GM21447 (cell line): ENCODE results near the gene SUSD6.
"Not testable (repeated sequence)": the region's sequence is repeated elsewhere in the genome, so short reads cannot be mapped to it uniquely, and the experiment has no call there.

Experiments
- ATAC-seq: cut with Tn5 transposase; IDR thresholded peaks from one replicate; pipeline ENCODE4 v1.9.1; 2021; ENCODE audit not compliant: unreplicated experiment

Gene SUSD6

GRCh38 chr14:69711065-69711464 lies 99.7 kb downstream of the SUSD6 start:
- no peak for ATAC-seq

GRCh38 chr14:69711477-69711876 lies 100.1 kb downstream of the SUSD6 start:
- no peak for ATAC-seq

GRCh38 chr14:69711881-69712560 lies 100.6 kb downstream of the SUSD6 start:
- no peak for ATAC-seq

GRCh38 chr14:69712599-69713088 lies 101.2 kb downstream of the SUSD6 start:
- no peak for ATAC-seq

GRCh38 chr14:69713209-69713781 lies 101.9 kb downstream of the SUSD6 start:
- no peak for ATAC-seq

- no peak for ATAC-seq
Observed at GRCh38 chr14:69713993-69714679, 102.7 kb downstream of the SUSD6 start.

- ATAC-seq: no peak
Observed at GRCh38 chr14:69715725-69716477, 104.5 kb downstream of the SUSD6 start.

- ATAC-seq: no peak
Observed at GRCh38 chr14:69716478-69717187, 105.2 kb downstream of the SUSD6 start.

GRCh38 chr14:69718614-69719013 lies 107.2 kb downstream of the SUSD6 start:
- not testable (repeated sequence) for ATAC-seq

GRCh38 chr14:69719501-69719951 lies 108.1 kb downstream of the SUSD6 start:
- ATAC-seq: no peak

GRCh38 chr14:69720912-69721311 lies 109.5 kb downstream of the SUSD6 start:
- no peak for ATAC-seq

- peak; percentile 73 for ATAC-seq
Observed at GRCh38 chr14:69726761-69727511, 115.5 kb downstream of the SUSD6 start.

GRCh38 chr14:69727860-69728259 lies 116.5 kb downstream of the SUSD6 start:
- no peak for ATAC-seq

GRCh38 chr14:69731919-69732598 lies 120.7 kb downstream of the SUSD6 start:
- not testable (repeated sequence) for ATAC-seq

- ATAC-seq: not testable (repeated sequence)
Observed at GRCh38 chr14:69736405-69736804, 125.0 kb downstream of the SUSD6 start.

GRCh38 chr14:69741055-69741454 lies 129.7 kb downstream of the SUSD6 start:
- ATAC-seq: no peak

GRCh38 chr14:69749956-69750355 lies 138.6 kb downstream of the SUSD6 start:
- no peak for ATAC-seq

- no peak for ATAC-seq
Observed at GRCh38 chr14:69750495-69750894, 139.1 kb downstream of the SUSD6 start.

- no peak for ATAC-seq
Observed at GRCh38 chr14:69752773-69753172, 141.4 kb downstream of the SUSD6 start.
